A549 treated with AZD2906 at 1 μM for 4 hours (cell line): ENCODE data around the gene TNFRSF8. TPM values are rescaled to one million over a fixed set of nuclear protein-coding genes. Genes with fewer than 3 reads are reported as not detected.

Experiments used
- total RNA-seq: library from RNA; stranded (reverse); fragments of 200-300 nt; extraction: Qiagen RNA extraction; gene quantifications from 5 replicates; pipeline ENCODE4 v1.2.3, GENCODE V29; 2022

Gene TNFRSF8
- 0.10 to 0.16 TPM (median 0.10 TPM) in 5 replicates for total RNA-seq

GRCh38 chr1:12063141-12064072 lies at the start of gene TNFRSF8:
TNFRSF8 (plus strand) TSS chr1:12063303; CDS start chr1:12063599, 296 bp downstream.

GRCh38 chr1:12166834-12167492 lies 103.9 kb downstream of the TNFRSF8 start, which contains the start of gene TNFRSF1B:
TNFRSF1B (plus strand) TSS chr1:12166991; CDS start chr1:12167092, 101 bp downstream.

Other genes with a start within 250 kb of the TNFRSF8 start
- not detected in 5 replicates for gene NPPA, start 215.5 kb upstream of the TNFRSF8 start, total RNA-seq
- gene NPPB, start 204.4 kb upstream of the TNFRSF8 start, total RNA-seq: 0.18 TPM in 1 of 5 replicates, not detected in the others
- gene KIAA2013, start 136.9 kb upstream of the TNFRSF8 start, total RNA-seq: 31.4 to 46.5 TPM (median 45.8 TPM) in 5 replicates
- 80.6 to 90.0 TPM (median 86.7 TPM) in 5 replicates for gene PLOD1, start 128.6 kb upstream of the TNFRSF8 start, total RNA-seq
- 29.7 to 39.2 TPM (median 32.4 TPM) in 5 replicates for gene MFN2, start 82.9 kb upstream of the TNFRSF8 start, total RNA-seq
- 11.0 to 16.1 TPM (median 14.0 TPM) in 5 replicates for gene MIIP, start 43.8 kb upstream of the TNFRSF8 start, total RNA-seq
- 0.52 to 0.65 TPM (median 0.60 TPM) in 5 replicates for gene TNFRSF1B, start 103.7 kb downstream of the TNFRSF8 start, total RNA-seq
- gene VPS13D, start 166.7 kb downstream of the TNFRSF8 start, total RNA-seq: 6.0 to 7.8 TPM (median 6.3 TPM) in 5 replicates